Hepatic stellate cell (primary cell): ENCODE measurements around the gene ESRRA.
"Not testable (repeated sequence)": the region's sequence is repeated elsewhere in the genome, so short reads cannot be mapped to it uniquely, and the experiment has no call there.

Experiments used
- DNase-seq: peaks from one replicate; pipeline ENCODE4 v3.0.0; 2011; ENCODE audit warnings: low spot score

ESRRA gene

DNA sequence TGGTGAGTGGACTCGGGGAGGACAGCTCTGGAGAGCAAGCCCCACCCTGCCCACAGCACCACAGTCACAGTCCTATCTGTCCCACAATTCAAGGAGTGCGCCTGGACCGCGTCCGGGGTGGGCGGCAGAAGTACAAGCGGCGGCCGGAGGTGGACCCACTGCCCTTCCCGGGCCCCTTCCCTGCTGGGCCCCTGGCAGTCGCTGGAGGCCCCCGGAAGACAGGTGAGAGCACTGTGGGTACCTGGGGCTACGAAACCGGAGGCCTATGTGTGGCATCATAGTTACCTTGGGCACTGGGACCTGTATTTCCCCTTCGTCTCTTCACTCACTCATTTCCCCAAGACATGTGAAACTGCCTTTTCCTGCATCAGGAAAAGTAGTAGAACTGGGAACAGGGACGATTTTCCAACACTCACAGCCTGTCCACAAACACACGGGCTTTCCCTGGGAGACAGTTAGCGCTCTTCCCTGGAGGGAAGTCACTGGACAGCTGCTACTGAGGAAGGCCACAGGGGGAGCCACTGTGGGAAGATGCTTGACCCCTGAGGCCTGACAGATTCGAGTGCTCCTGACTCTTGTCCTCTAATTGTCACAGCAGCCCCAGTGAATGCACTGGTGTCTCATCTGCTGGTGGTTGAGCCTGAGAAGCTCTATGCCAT lies 9.0 kb downstream of the ESRRA start:
- DNase-seq, result no peak

DNA sequence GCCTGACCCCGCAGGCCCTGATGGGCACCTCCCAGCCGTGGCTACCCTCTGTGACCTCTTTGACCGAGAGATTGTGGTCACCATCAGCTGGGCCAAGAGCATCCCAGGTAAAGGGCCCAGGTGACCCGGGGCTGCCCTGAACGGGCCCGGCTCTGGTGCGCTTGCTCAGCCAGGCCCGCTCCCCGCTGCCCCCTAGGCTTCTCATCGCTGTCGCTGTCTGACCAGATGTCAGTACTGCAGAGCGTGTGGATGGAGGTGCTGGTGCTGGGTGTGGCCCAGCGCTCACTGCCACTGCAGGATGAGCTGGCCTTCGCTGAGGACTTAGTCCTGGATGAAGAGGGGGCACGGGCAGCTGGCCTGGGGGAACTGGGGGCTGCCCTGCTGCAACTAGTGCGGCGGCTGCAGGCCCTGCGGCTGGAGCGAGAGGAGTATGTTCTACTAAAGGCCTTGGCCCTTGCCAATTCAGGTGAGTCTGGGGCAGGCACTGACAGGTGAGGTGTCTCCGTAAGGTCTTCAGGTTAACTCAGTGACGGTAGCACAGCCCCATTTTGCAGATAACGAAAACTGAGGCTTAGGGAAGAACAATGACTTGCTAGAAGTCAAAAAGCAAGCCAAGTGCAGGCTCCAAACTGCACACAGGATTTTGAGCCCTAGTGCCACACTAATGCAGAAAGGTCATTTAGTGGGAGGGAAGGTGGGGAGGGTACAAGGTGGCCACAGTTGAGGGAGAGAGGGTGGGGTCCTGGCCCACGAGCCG lies 9.7 kb downstream of the ESRRA start:
- no peak for DNase-seq

DNA sequence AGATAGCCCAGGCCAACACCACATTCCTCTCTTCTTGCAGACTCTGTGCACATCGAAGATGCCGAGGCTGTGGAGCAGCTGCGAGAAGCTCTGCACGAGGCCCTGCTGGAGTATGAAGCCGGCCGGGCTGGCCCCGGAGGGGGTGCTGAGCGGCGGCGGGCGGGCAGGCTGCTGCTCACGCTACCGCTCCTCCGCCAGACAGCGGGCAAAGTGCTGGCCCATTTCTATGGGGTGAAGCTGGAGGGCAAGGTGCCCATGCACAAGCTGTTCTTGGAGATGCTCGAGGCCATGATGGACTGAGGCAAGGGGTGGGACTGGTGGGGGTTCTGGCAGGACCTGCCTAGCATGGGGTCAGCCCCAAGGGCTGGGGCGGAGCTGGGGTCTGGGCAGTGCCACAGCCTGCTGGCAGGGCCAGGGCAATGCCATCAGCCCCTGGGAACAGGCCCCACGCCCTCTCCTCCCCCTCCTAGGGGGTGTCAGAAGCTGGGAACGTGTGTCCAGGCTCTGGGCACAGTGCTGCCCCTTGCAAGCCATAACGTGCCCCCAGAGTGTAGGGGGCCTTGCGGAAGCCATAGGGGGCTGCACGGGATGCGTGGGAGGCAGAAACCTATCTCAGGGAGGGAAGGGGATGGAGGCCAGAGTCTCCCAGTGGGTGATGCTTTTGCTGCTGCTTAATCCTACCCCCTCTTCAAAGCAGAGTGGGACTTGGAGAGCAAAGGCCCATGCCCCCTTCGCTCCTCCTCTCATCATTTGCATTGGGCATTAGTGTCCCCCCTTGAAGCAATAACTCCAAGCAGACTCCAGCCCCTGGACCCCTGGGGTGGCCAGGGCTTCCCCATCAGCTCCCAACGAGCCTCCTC lies 10.6 kb downstream of the ESRRA start:
- not testable (repeated sequence) for DNase-seq

DNA sequence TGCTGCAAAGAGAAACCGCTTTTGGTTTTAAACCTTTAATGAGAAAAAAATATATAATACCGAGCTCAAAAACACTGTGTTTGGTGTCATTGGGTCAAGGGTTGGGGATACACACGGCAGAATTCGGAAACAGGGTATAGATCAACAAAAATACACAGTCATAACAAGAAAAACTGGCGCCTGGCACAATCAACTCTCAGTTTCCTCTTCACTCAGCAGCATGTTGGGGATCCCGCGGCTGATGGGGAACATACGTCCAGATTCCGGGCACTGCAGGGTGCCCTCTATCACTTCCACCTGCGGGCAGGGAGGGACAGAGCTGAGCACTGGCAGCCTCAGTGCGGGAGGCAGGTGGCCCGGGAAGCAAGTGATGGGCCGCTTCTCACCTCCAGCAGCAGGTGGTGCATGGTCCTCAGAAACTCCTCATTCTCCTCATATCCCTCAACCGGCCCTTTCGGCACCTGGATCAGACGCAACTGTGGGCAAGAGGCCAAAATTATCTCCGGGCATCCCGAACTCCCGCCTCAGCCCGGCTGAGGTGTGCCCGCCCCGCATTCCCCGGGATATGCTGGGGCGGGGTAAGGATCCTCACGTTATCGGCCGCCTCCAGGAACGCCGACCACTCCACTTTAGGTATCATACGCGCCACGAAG lies 11.5 kb downstream of the ESRRA start:
- no peak for DNase-seq

DNA sequence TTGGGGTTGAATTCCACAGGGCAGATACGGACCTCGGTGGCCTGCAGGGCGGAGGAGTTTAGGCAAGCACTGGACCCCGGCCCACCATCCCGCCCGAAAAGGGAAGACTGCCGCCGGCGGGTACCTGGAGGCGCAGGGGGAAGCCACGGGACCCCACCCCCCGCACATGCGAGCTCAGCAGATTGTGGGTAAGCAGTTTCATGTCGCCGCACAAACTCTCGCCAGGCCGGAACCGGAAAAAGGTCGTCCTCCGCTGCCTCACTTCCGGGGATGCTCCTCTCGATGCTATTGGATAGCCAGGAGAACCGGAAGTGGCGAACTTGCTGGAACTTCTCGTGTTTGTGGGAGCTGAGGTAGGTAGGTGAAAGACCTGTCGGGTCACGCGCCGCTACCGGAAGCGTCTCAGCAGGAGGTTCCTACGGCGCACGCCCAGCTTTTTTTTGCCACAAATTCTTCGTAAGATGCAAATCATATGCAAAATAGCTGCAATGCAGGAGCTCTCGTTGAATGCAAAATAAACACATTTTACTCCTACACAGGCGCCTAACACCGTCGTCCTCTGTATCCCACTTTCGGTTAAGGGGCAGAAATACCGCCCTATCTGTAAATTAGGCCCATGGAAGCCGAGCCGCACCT lies 12.1 kb downstream of the ESRRA start, which contains the start of gene TRMT112:
TRMT112 (minus strand) TSS at position 235 of the 636 bp plus-strand sequence; CDS start at position 202, 33 bp downstream.
- DNase-seq, result peak; percentile 97

DNA sequence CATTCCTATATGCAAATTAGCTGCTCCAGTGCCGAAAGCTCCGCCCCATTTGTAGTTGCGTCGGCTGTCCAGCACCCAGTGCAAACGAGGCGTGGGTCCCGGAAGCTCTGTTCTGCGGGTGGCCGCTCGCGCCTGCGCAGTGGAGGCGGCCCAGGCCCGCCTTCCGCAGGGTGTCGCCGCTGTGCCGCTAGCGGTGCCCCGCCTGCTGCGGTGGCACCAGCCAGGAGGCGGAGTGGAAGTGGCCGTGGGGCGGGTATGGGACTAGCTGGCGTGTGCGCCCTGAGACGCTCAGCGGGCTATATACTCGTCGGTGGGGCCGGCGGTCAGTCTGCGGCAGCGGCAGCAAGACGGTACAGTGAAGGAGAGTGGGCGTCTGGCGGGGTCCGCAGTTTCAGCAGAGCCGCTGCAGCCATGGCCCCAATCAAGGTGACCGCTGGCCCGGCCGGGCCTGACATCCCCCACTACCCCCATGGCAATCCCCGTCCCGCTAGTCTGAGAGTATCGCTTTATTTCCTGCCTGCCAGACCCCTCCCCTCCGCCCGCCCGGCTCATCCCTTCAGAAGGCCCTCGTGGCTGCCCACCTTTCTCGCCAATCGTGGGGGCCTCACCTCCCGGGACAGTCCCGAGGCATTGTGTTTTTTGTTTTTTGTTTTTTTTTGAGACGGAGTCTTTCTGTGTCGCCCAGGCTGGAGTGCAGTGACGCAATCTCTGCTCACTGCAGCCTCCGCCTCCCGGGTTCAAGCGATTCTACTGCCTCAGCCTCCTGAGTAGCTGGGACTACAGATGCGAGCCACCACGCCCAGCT lies 12.8 kb downstream of the ESRRA start, which contains the start of gene PRDX5:
PRDX5 (plus strand) TSS at position 161 of the 805 bp plus-strand sequence; CDS start at position 256, 95 bp downstream.
- DNase-seq, result peak; percentile 97

DNA sequence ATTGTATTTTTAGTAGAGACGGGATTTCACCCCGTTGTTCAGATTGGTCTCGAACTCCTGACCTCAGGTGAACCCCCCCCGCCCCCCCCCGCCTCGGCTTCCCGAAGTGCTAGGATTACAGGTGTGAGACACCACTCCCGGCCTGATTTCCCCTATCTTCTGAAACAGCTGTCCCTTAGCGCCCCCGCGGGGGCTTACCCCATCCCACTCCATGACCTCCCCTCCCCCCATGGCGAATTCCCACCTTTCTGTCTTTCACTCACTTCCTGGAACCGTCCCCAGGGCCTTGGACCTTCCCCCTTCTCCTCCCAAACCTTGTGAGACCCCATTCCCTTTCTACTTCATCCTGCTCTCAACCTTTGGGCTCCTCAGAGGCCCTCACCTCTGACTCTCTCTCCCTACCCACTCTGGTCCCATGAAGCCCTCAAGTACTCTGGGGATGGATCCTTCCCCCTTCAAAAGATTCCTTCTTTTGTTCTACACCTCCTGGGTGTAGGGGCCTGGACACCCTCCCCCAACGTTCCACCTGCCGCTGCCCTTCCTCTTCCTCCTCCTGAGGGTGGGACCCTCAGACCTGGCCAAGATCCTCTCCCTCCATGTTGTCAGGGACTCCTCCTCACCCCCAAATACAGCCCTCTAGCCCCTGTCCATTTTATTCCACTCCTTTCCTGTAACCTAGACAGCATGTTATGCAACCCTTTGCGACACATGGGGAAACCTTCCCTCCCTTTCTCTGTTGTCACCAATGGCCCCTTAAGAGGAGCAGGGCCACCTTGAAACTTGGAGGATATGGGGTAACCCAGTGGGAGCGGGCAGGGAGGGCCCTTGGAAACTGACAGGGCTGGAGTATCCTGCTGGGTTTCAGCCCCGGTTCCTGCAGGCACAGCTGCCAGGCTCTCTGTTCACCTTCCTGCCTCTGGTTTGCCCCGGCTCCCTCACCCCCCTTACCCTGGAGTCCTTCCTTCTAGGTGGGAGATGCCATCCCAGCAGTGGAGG lies 13.7 kb downstream of the ESRRA start:
- DNase-seq, result no peak

DNA sequence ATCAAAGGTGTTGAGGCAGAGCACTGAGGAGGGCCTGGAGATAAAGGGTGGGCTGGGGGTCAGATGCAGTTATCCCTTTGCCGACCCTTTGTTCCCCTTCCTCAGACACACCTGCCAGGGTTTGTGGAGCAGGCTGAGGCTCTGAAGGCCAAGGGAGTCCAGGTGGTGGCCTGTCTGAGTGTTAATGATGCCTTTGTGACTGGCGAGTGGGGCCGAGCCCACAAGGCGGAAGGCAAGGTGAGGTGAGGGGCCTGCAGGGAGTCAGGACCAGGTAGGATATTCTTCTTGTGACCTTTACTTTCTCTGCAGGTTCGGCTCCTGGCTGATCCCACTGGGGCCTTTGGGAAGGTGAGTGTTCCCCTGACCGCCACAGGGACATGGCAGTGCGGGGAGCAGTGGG lies 15.2 kb downstream of the ESRRA start:
- no peak for DNase-seq

DNA sequence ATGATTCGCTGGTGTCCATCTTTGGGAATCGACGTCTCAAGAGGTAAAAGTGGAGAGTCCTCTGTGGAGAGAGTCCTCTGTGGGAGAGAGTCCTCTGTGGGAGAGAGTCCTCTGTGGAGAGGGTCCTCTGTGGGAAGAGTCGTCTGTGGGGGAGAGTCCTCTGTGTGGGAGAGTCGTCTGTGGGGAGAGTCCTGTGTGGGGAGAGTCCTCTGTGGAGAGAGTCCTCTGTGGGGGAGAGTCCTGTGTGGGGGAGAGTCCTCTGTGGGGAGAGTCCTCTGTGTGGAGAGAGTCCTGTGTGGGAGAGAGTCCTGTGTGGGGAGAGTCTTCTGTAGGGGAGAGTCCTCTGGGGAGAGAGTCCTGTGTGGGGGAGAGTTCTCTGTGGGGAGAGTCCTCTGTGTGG lies 15.7 kb downstream of the ESRRA start:
- DNase-seq, result no peak

DNA sequence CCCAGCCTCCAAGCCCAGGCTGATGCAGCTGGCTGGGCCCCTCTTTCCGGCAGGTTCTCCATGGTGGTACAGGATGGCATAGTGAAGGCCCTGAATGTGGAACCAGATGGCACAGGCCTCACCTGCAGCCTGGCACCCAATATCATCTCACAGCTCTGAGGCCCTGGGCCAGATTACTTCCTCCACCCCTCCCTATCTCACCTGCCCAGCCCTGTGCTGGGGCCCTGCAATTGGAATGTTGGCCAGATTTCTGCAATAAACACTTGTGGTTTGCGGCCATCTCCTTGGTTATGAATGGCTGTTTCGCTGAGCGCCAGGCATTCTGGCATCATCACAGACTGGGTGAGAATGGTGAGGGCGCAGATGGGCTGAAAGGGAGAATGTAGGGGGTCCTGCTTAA lies 16.2 kb downstream of the ESRRA start:
- no peak for DNase-seq

DNA sequence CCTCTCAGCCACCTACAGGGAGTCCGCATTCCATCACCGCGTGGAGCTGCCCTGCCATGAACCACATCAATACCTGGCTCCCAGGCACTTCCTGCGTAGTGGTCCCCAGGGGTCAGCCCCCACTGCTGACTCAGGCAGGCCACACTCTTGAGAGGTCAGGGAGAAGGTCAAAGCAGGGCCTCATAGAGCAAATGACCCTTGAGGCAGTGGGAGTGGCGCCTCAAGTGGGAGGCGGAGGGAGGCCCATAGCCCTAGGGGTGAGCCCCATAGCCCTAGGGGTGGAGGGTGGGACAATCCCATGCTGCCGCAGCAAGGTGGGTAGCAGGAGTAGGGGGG lies 17.6 kb downstream of the ESRRA start:
- DNase-seq, result no peak

DNA sequence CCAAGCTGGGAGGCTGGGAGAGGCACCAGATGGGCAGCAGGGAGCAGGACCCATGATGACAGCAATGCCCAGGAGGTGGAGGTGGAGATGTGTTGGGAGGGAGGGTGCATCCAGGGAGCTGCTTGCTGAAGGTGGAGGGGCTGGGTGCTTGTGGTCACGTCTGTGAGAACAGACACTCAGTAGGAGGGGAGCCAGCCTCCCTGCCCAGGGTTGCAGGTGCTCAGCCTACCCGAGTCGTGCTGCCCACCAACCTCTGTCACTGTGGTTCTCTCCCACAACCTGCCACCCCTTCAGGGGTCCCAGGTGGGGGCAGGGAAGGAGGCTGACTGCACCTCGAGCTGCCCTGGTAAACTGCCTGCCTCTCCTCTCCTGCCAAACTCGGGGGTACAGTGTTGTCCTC lies 18.0 kb downstream of the ESRRA start:
- no peak for DNase-seq

DNA sequence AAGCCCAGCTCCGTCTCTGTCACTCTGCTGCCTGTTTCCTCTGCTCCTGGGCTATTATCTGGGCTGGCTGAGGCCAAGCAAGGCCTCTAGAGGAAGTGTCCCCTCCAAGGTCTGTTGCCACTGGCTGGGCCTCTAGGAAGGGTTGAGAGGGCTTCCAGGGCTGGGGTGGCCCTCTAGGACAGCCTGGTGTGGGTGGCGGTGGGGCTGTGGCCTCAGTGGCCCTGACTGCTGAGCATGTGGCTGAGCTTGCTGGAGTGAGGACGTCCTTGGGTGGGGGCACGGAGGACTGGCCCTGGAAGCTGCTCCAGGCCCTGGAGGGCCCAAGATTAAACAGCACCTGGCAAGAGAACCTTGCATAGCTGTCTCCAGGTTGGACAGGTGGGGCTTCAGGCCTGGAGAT lies 18.7 kb downstream of the ESRRA start:
- not testable (repeated sequence) for DNase-seq

DNA sequence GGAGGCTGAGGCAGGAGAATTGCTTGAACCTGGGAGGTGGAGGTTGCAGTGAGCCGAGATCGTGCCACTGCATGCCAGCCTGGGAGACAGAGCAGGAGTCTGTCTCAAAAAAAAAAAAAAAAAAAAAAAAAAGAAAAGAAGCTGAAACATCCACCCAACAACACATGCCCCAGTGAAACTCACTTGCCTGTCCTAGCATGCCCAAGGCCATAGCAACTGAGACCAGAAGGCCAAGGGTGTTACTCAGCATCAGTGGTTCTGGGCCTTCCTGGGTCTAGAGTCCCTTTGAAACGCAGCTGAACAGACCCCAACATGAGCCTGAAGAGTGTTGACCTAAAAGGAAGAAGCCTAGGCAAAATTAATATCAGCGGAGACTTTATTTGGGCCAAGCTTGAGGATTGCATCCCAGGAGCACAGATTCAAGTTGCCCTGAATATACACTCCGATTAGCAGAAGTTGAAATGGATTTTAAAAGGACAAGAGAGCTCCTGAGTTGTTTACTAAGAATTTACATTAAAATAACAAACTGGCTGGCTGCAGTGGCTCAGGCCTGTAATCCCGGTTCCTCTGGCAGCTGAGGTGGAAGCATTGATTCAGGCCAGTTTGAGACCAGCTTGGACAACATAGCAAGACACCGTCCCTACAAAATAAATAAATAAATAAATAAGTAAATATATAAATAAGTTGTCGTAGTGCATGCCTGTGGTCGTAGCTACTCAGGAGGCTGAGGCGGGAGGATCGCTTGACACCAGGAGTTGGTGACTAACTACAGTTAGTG lies 19.6 kb downstream of the ESRRA start:
- no peak for DNase-seq

DNA sequence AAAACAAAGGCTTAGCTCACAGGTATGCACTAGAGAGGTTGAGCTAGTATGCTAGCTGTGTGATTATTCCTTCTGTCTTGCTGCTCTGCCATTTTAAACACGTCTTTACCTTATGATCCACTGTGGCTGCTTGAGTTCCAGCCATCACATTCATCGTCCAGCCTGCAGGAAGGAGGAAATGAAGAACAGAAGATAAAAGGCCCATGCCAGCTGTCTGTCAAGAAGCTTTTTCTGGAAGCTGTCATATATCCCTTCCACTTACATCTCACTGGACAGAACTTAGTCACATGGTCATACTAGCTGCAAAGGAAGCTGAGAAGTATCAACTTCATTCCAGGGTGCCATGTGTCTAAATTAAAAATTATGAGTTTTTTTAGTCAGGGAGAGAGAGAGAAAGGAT lies 22.1 kb downstream of the ESRRA start:
- DNase-seq, result no peak

DNA sequence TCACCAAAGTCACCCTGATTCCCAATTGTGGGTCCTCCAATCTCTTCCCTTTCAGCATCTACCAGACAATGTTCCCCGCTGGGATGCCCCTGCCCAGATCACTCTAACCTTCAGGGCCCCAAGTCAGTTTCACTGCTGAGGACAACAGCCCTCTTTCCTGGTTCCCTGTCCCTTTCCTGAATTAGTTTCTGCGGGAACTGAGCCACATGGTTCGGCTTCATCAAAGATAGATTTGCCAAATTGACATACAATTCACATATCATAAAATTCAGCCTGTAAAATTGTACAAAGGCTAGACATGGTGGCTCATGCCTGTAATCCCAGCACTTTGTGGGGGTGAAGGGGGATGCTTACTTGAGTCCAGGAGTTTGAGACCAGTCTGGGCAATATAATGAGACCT lies 22.7 kb downstream of the ESRRA start:
- DNase-seq, result no peak

DNA sequence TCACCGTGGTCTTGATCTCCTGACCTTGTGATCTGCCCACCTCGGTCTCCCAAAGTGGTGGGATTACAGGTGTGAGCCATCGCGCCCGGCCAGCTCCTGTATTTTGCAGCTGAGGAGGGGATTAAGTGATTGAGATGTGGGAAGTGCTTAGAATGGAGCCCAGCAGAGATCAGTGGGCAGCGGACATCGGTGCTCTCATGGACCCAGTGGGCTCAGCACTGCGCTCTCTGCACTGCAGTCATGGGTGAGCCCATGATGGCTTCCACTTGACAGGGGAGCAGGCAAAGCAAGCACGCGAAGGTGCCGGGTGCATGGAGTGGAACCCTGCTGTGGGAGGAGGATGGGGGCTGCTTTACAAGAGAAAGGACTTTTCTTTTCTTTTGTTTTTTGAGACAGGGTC lies 25.6 kb downstream of the ESRRA start:
- no peak for DNase-seq

DNA sequence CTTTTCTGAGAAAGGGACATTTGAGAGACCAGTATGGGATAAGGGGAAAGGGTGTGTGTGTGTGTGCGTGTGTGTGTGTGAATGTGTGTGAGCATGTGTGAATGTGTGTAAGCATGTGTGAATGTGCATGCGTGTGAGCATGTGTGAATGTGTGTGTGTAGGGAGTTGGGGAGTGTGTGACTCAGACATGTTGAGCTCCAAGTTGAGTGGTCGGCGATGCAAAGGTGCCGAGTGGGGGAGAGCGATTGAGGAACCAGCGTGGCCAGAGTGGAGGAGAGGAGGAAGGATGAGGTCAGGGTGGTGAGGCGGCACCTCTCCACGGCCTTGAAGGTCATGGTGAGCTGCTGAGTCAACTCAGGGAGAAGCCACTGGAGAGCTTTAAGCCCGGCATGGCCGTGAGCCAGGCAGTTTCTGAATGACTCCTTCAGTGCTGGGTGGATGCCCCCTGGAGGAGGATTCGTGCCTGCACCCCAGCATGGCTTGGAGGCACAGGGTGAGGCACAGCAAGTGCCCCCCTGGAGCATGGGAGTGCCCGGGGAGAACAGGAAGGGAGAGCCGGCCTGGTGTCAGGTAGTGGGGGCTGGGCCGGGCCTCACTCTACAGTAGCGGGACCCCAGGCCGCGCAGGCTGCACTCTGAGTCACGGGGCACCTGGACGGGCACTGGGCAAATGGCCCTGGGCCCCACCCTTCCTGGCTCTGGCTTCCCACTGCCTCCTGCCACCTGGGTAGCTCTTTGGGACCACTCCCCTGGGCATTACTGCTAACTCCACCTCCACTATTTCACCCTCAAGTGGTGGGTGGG lies 26.4 kb downstream of the ESRRA start:
- peak; percentile 93 for DNase-seq
